ENCODE measurements around the gene C5orf15.
"Not testable (repeated sequence)": the region's sequence is repeated elsewhere in the genome, so short reads cannot be mapped to it uniquely, and the experiment has no call there.

The C5orf15 gene

DNA sequence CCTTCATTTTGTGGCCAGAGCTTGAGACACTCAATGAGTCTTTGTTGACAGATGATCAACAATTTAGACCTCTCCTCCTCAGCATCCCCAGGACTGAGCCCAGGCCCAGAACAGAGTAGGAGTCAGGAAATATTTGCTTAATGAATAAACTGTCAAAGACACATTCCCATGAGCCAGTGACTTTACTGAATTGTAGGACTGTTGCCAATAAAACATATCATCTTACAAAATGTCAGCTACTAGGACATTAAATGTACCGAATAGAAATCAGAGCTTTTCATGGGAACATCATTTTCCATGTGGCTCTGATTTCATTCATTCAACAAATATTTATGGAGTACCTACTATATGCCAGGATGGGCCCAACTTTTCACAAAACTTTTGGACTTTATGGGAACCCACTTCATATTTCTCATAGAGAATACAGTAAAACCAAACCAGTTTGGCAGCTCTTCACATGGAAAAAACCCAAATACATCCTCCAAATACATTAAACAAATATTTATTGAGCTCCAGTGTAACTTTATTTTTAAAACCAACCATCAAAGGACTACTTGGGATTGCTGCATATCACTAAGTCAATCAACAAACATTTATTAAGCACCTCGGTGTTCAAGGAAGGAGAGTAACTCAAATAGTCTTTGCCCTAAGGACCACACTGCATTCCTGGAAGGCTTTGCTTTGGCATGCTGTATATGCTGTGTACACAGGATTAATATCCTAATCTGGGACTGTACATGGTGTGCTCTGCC lies 24.9 kb upstream of the C5orf15 start:
- DNase-seq, result no peak

DNA sequence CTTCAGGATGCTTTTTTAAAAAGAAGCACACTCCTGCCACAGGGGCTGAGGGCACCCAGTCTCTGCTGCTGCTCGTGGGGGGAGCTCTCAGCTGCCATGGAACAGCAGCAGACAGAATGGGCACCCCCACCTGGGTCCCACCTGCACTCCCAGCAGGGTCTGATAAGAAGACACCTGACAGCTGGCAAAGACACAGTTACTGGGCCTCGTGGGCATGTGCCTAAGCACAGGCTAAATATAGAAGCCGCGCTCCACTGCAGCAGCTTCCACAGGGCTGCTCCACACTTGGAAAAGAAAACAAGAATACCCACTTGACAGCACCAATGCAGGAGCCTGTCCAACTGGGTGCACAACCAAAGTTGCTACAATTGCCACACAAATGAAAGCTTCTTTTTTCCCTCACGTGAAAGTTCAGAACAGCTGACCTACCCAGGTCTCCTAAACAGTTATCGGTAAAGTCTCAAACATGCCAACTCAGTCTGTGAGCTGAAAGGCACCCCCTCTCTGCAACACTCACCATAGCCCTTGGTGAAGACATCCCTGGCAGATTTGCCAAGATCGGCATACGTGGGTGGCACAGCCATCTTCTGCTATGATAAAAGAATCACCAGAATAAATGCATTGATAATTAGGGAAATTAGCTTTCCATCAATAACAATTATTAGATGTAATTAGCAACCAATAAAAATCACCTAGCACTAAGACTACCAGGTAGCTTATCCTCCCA lies 24.2 kb upstream of the C5orf15 start:
- DNase-seq, result no peak

DNA sequence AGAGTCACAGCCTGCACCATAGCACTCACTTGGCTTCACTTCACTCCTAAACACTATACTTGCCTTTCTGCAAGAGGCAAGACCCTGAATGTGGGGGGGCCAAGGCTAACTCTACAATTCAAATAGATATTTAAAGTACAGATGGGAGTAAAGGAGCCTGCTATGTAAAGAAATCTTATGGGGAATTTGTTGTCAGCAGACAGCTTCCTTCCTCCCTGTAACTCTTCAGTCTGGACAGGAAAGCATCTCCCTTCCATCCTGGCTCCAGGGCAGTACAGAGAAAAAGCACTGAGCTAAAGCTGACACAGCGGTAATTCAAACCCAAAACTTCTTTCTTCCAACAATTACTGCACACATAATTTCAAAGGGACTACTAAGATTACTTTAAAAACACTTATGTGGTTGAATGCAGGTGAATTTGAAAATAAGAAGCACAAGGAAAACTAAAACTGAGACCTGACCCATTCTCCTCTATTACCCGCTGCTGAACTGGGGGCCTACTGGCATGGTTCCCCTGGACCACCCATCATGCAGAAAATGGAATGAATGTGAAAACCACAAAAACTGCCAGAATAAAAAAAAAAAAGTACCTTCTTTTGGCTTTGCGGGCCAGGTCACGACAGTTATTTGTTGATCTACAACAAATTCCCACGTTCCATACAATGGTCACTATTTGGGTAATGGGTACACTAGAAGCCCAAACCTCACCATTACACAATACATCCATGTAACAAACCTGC lies 22.9 kb upstream of the C5orf15 start:
- no peak for DNase-seq

DNA sequence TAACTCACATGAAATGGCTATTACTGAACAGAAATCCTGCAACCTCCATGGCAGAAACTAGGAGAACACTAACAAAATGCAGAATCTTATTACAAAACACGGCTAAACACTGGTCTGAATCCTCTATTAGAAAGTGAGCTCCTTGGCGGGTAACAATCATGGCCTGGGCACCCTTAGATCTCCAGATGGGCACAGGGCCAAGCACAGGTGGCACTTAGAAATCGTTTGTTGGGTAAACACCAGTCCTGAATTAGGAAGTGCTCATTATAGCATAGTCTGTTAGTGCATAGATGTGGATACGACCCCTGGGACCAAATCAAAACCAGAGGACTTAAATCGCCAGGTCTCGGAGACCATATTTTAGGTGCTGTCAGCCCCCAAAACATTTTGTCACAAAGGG lies 22.0 kb upstream of the C5orf15 start:
- DNase-seq, result no peak

DNA sequence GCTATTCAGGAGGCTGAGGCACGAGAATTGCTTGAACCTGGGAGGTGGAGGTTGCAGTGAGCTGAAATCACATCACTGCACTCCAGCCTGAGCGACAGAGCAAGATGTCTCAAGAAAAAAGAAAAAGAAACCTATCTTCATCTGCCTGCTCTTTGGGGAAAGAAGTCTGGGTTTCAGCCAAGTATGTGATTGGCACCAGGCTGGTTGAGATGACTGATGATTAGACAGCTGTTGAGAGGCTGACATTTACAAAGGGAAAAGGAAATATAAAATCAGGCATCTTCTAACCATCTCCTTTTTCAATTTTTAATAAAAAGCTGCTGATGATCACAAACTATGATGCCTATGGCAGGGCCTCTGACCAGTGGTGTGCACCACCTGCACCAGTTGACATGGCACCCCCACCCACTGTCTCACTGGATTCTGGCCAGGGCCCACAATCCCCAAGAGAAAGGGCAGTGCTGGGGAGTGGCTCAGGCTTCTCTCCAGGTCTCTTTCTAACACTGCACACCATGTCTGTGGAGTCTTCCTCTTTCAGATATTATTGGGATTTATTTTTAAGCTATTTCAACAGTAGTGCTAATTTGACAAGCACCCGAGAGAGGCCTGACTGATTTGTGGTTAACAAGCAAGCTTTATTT lies 17.2 kb upstream of the C5orf15 start:
- no peak for DNase-seq

DNA sequence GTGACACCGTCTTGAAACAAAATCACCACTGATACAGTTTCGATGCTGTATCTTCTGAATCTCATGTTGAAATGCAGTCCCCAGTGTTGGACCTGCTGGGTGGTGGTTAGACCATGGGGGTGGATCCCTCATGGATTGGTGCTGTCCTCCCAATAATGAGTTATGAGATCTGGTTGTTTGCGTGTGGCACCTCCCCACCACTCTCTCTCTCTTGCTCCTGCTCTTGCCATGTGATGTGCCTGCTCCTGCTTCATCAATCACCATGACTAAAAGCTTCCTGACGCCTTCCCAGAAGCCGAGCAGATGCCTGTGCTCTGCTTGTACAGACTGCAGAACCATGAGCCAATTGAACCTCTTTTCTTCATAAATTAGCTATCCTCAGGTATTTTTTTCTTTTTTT lies 15.2 kb upstream of the C5orf15 start:
- DNase-seq, result no peak

DNA sequence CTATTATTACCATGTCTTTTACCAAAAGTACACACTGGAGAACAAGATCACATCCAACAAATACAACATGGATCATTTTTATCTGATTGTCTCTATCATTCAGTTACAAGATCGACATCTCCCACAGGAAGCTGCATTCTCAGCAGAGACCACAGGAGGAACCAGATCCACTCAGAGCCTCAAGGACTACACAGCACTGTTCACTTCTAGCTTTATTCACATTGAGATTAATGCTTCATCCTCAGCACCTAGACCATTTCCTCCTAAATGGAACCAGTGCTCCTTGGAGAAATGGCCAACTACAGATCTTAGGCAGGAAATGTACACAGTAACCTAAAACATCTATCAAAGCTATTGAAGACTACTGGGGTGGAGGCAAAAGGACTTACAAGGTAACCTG lies 13.3 kb upstream of the C5orf15 start:
- DNase-seq, result no peak

DNA sequence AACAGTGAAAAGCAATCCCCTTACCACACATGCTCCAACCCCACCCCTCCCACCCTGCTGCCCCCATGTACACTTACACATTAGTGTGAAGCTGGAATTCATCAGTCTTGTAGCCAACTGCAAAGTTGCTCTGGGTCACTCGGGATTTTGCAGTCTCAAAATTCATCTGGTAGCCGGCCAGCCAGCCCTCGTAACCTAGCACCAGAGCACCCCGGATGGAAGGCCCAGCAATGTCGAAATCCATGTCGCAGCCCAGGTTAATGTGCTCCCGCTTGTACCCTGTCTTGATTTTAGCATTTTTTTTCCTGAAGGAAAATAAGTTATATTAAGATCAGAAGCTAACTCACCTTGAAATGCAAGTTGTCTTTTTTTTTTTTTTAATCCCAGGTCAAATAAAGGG lies 12.2 kb upstream of the C5orf15 start:
- DNase-seq, result no peak

DNA sequence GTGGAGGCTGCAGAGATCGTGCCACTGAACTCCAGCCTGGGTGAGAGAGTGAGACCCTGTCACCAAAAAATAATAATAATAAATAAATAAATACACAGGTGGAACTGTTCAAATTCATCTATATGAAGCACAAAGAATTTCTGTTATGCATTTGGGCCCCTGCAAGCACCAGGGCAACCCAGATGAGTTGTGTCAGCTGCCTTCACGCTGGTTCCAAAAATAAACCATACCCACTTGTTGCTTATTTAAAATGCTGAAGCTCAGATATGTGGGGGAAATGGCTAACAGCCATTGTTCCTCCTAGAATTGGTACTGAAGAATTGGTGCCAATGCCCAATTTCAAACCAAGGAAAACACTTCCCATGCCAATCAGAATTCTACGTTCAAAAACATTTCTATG lies 10.5 kb upstream of the C5orf15 start:
- no peak for DNase-seq

DNA sequence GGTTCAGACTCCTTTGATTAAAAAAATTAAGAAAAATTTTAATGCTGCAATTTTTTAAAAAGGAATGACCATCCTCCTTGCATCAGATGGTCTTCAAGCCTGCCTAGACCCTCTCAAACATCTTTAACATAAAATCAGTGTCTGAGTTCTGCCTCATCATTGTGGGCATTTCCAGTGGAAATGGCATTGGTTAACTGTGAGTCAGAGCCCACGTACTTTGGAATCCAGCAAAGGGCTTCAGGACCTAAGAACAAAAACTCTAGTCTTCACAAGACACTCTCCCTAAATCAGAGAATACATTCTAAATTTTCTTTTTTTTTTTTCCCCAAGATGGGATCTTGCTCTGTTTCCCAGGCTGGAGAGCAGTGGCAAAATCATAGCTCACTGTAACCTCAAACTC lies 9.4 kb upstream of the C5orf15 start:
- no peak for DNase-seq

DNA sequence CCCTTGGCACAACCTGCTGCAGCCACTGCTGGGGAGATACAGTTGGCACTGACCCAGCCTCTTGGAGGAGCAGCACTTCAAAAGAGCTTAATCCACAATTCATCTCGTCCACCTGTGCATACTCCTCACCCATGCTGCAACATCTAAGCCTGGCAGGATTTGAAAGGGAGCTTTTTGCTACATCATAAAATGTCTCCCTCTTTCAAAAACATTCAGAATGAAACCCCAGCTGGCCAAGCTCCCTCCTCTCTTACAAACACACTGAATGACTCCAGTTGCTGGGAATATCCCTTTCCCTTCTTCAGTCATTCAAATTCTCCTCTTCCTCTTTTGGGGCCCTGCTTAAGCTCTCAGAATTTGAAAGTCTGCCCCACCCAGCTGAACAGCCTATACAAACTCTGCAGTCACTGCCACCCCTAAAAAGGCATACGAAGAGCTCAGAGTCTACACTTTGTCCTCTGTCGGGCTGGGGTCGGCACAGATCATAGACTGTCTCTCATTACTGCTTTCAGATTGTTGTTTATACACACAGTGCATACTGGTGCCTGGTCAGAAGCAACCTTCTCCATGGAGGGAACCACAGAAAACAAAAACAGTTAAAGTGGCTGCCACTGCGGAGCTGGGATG lies 8.8 kb upstream of the C5orf15 start:
- no peak for DNase-seq

DNA sequence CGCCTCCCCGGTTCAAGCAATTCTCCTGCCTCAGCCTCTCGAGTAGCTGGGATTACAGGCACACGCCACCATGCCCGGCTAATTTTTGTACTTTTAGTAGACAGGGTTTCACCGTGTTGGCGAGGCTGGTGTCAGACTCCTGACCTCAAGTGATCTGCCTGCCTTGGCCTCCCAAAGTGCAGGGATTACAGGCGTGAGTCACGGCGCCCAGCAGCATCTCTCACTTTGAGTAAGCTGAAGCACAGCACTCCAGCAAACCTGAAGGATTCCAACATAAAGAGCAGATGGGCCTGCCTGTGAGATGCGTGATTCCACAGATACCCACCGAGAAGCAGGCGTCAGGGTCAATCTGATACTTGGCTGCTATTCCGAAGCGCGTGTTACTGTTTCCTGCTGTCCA lies 7.1 kb upstream of the C5orf15 start:
- DNase-seq, result not testable (repeated sequence)

DNA sequence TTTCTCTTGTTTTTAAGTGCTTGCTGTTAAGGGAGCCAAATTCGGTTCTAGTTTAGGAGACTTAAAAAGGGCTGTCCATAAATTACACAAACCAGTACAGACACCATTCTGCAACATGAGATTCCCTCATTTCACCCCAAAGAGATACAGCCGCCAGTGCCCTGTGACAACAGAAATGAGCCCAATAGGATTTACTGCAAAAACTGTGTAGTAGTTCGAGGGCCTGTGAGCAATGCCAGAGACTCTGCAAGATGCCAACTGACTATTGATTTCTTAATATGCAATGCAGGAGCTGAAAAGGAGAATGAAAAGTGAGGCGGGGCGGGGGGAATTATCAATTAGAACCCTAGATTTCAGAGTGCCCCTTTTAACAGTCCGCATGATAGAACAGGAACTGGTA lies 5.7 kb upstream of the C5orf15 start:
- DNase-seq, result no peak

DNA sequence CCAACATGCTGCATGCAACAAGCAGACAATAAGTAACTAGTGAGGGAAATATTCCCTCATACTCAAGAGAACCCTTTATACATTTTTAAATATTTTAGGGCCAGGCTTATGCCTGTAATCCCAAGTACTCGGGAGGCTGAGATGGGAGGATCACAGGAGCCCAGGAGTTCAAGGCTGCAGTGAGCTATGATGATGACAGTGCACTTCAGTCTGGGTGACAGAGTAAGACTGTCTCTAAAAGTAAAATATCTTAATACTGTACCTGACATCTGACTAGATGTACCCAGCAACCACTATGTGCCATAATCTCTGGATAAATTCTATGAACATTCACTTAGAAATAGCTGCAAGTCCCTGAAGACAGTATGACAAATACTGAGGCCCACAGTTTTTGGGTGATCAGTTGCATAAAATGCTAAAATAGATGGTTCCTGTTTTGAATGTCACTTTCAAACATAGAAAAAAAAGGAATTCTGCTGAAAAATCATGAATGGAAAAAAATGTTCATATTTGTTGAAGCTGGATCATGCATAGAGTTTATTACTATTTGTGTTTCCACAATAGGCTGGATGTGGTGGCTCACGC lies 2.0 kb upstream of the C5orf15 start:
- DNase-seq, result no peak

DNA sequence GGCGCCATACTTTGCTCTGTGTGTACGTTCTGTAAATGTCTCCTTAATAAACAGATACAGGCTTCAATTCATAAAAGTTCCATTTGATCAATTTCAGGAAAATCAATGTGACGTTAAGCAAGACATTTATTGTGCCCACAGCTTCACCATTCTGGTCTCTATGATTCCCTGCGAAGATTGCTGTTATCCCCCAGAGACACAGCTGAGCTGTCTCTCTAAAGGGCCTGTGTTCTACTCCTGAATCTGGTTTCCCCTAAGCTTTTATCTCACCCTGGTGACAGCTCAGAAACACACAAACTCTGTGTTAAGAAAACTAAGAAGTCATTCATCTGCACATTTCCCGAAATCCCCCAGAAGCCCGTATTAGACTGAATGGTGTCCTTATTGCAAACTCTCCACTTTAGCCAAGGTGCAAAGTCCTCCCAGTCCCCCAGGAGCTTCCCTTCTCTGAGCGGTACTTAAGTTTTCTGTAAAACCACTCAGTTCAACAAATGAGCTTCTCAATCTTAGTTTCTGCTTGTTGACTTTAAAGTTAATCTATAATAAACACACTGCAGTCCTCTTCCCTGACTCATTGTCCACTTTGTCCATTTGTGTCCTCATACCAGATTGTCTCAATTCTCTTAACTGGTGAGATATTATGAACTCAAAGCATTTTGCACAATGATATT lies 1.4 kb upstream of the C5orf15 start:
- DNase-seq, result no peak

DNA sequence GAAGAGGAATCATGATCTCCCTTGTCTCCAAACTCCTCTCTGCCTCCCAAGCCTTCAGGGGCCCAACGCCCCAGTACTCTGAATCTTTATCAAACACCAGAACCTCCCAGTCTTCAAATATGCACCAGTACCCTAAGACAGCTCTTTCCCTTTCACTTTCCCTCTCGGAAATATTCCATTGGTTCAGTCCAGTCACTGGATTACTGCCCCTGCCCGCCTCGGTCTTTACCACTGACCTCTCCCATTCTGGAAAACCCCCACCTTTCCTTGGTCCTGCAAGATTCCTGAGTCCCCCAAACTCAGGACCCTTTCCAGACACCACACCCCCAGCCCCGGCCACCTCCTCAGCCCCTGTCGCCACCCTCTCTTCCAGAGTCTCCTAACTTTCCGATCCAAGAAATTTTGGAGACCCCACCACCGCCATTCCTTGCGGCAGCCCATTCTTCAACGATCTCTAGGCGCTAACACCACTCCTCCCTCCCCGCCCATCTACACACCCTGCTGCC lies 674 bp downstream of the C5orf15 start:
- DNase-seq, result no peak

DNA sequence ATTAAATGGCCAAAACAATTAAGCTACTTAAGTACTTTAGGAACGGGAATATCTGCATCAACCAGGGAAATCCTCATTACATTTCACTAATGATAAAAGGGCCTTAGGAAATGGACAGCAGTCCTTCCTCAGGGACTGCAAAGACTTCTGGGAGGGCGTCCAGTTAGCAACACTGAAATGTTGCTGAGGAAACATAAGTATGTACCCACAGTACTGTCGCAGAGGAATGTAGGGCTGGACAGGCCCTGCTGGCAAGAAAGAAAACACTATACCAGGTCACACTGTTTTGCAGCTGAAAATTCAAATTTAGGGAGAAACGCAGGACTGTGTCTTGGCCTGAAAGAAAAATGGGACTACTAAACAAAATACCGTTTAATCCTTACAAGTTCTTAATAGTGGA lies 1.3 kb downstream of the C5orf15 start:
- DNase-seq, result no peak

DNA sequence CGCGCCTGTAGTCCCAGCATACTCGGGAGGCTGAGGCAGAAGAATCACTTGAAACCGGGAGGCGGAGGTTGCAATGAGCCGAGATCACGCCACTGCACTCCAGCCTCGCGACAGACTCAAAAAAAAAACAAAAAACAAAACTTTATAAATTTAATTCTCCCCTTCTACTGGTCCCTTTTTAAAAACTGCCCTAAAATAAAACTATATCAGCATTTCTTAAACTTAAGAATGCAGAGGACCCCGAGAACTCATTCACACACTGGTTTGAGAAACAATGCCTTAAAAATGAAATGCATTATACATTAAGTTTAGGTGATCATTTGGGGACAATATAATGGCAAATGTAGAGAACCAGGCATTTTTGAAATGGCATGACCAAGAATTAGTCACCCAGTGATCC lies 2.3 kb downstream of the C5orf15 start:
- DNase-seq, result no peak

DNA sequence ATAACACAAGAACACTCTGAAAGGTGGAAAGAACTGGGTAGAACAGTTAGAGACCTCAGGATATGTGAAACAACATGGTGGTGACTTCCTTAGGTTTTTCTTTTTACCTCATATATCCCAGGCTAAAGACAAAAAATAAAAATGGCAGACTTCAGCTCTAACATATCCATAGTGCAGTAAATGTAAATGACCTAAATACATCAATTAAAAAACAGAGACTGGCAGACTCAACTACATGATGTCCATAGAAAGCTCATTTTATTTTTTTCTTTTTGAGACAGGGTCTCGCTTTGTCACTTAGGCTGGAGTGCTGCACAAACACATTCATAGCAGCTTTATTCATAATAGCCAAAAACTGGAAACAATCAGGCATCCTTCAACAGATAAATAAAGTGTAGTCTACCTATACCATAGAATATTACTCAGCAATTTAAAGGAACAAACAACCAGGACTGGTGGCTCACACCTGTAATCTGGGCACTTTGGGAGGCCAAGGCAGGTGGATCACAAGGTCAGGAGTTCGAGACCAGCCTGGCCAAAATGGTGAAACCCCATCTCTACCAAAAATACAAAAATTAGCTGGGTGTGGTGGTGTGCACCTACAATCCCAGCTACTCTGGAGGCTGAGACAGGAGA lies 4.8 kb downstream of the C5orf15 start:
- DNase-seq, result no peak

DNA sequence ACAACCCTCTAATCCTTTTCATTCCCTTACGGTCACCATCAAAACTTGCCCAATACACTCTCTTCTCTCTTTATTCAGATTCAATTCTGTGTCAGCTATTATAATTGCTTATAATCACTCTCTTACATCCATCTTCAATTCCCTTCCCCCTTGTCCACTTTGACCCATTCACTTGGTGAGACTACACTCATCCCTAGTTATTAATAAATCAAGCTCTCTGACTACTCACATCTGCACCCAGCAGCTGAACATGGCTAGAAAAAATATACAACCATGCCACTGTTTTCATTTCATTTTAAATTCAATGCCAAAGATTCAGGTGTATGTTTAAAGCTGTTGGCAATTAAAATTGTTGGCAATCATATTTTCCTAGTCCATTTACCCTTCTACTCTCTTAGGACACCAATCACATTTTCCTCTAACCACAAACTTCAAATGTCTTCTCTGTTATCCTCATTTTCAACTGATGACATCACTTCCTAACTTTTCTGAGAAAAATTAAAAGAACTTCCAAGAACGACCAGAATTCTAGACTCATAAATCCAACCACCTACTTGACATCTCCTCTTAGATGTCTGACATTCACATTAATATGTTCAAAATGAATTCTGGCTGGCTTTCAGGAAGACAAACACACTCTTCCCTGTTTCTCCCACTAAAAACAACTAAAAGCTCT lies 5.5 kb downstream of the C5orf15 start:
- DNase-seq, result no peak

DNA sequence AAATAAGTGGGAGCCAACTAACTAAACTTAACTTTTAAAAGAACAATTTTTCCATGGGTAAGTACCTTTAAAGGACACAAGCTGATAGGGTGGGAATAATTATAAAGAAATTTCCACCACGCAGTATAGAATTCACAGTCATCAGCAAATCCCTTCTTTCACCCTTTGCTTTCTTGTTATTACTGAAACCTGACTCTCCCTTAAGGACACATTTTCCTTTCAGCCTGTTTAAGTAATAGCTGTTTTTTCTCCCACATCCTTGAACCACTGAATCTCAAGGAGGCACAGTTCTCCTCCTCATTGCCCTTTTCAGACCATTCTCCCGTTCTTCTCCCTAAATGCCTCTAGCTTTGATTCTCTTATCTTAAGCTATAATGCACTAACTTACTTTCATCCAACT lies 6.3 kb downstream of the C5orf15 start:
- DNase-seq, result no peak
